H1 (cell line): ENCODE results near the gene DDX5. TPM values are rescaled to one million over a fixed set of nuclear protein-coding genes. Genes with fewer than 3 reads are reported as not detected.

Source experiments
- CTCF ChIA-PET: fragments of 300-600 bp; sonication (Branson Sonifier 250); formaldehyde crosslinking; loops from one replicate; lab custom pipeline; 2021; ENCODE audit not compliant: partially characterized antibody; lab: Charles Lee
- POLR2A ChIA-PET: fragments of 300-600 bp; sonication (Branson Sonifier 250); formaldehyde crosslinking; loops from one replicate; lab custom pipeline; 2021; ENCODE audit warnings: inconsistent platforms; ENCODE audit not compliant: partially characterized antibody; lab: Charles Lee
- DNase-seq, 2 experiments: peaks; one replicate each; pipeline versions ENCODE4 v3.0.0 to v3.0.0-alpha.2; 2010 to 2022; ENCODE audit warnings: low spot score in 2 of 2, low read depth in 1 of 2, mixed read lengths in 1 of 2
- FAIRE-seq: peaks from 2 replicates; lab custom pipeline; 2011; peaks lifted over from hg19 to GRCh38; lab: Jason Lieb, UNC
- H2AFZ ChIP-seq: 2 replicates; pipeline ENCODE4 v1.8.1; 2012; ENCODE audit warnings: low read length, inconsistent platforms
- H2AK5ac ChIP-seq: 2 replicates; pipeline ENCODE4 v1.6.1; 2013; ENCODE audit warnings: low read depth, low read length
- H2BK120ac ChIP-seq: replicated peaks from 2 replicates; pipeline ENCODE3; 2013; ENCODE audit warnings: low read depth, low read length, inconsistent platforms
- H2BK12ac ChIP-seq: 2 replicates; pipeline ENCODE4 v1.6.1; 2013; ENCODE audit warnings: low read depth, low read length
- H2BK15ac ChIP-seq: 2 replicates; pipeline ENCODE4 v1.6.1; 2013; ENCODE audit warnings: low read length
- H2BK20ac ChIP-seq: 2 replicates; pipeline ENCODE4 v1.6.1; 2013; ENCODE audit warnings: low read length
- H2BK5ac ChIP-seq: 2 replicates; pipeline ENCODE4 v1.6.1; 2013; ENCODE audit warnings: low read depth, low read length
- H3K14ac ChIP-seq: 2 replicates; pipeline ENCODE4 v1.6.1; 2013; ENCODE audit warnings: inconsistent platforms; ENCODE audit not compliant: insufficient read length
- H3K18ac ChIP-seq: 2 replicates; pipeline ENCODE4 v1.6.1; 2013; ENCODE audit warnings: low read length; ENCODE audit errors: extremely low read depth
- H3K23ac ChIP-seq: 2 replicates; pipeline ENCODE4 v1.6.1; 2013; ENCODE audit warnings: inconsistent platforms; ENCODE audit not compliant: insufficient read length
- H3K23me2 ChIP-seq: 2 replicates; pipeline ENCODE4 v1.6.1; 2013; ENCODE audit warnings: low read depth, low read length
- H3K27ac ChIP-seq: 2 replicates; pipeline ENCODE4 v1.6.1; 2011; ENCODE audit warnings: low read depth, low read length, inconsistent platforms
- H3K27me3 ChIP-seq, 4 experiments: replicated peaks in 1 of 4; 1 replicate in 1 of 4; 2 replicates in 3 of 4; pipeline versions ENCODE4 v1.6.1 to v1.8.1; 2011 to 2013; ENCODE audit warnings: low read length in 3 of 4, mild to moderate bottlenecking in 3 of 4, inconsistent platforms in 2 of 4, mixed read lengths in 2 of 4, moderate library complexity in 1 of 4; ENCODE audit not compliant: control insufficient read depth in 3 of 4, insufficient read depth in 3 of 4; ENCODE audit errors: extremely low read depth in 1 of 4
- H3K36me3 ChIP-seq, 4 experiments: 2 replicates each; pipeline versions ENCODE4 v1.6.1 to v1.8.1; 2011 to 2013; ENCODE audit warnings: mild to moderate bottlenecking in 4 of 4, low read length in 3 of 4, moderate library complexity in 2 of 4, control low read depth in 1 of 4, inconsistent platforms in 1 of 4; ENCODE audit not compliant: insufficient read depth in 4 of 4, control insufficient read depth in 2 of 4
- H3K4ac ChIP-seq: replicated peaks from 2 replicates; pipeline ENCODE3; 2013; ENCODE audit warnings: low read length, low read depth, mixed read lengths, inconsistent platforms; ENCODE audit not compliant: insufficient read length
- H3K4me1 ChIP-seq, 4 experiments: replicated peaks in 1 of 4; 1 replicate in 1 of 4; 2 replicates in 3 of 4; pipeline versions ENCODE4 v1.6.1 to v1.8.1; 2011 to 2013; ENCODE audit warnings: low read length in 3 of 4, inconsistent platforms in 2 of 4, mixed read lengths in 1 of 4; ENCODE audit not compliant: insufficient read depth in 4 of 4, control insufficient read depth in 3 of 4
- H3K4me2 ChIP-seq, 2 experiments: 2 replicates each; pipeline versions ENCODE4 v1.6.1 to v1.8.1; 2011 to 2013; ENCODE audit warnings: low read depth in 2 of 2, low read length in 2 of 2, control low read depth in 1 of 2, inconsistent platforms in 1 of 2, mild to moderate bottlenecking in 1 of 2; ENCODE audit not compliant: insufficient read depth in 1 of 2
- H3K4me3 ChIP-seq, 4 experiments: fragments of 200-600, 300-600 bp in 1 of 4; sonication (generic), shearing (Covaris generic), sonication (Bioruptor Twin) in 1 of 4; 2 replicates each; pipeline versions ENCODE4 v1.5.1 to v1.8.1; 2011 to 2016; ENCODE audit warnings: low read length in 4 of 4, low read depth in 3 of 4, control low read depth in 2 of 4, inconsistent platforms in 2 of 4, mild to moderate bottlenecking in 2 of 4, mixed read lengths in 1 of 4, moderate library complexity in 1 of 4; ENCODE audit not compliant: insufficient read depth in 2 of 4; ENCODE audit errors: extremely low read depth in 1 of 4
- H3K56ac ChIP-seq: replicated peaks from 2 replicates; pipeline ENCODE3; 2013; ENCODE audit warnings: low read depth, mild to moderate bottlenecking, mixed read lengths, low read length, inconsistent platforms; ENCODE audit not compliant: insufficient read length
- H3K79me1 ChIP-seq: 2 replicates; pipeline ENCODE4 v1.6.1; 2013; ENCODE audit warnings: low read depth, low read length, control low read depth
- H3K79me2 ChIP-seq, 2 experiments: 2 replicates each; pipeline versions ENCODE4 v1.6.1 to v1.8.1; 2012 to 2013; ENCODE audit warnings: low read length in 2 of 2, mild to moderate bottlenecking in 2 of 2, inconsistent platforms in 1 of 2; ENCODE audit not compliant: insufficient read depth in 2 of 2, control insufficient read depth in 1 of 2
- H3K9ac ChIP-seq, 4 experiments: replicated peaks in 1 of 4; 1 replicate in 1 of 4; 2 replicates in 3 of 4; pipeline versions ENCODE4 v1.6.1 to v1.8.1; 2011 to 2013; ENCODE audit warnings: low read depth in 3 of 4, low read length in 3 of 4, control low read depth in 2 of 4, mild to moderate bottlenecking in 2 of 4, moderate library complexity in 2 of 4, inconsistent platforms in 1 of 4; ENCODE audit errors: extremely low read depth in 1 of 4
- H3K9me3 ChIP-seq, 2 experiments: 2 replicates each; pipeline versions ENCODE4 v1.6.1 to v1.8.1; 2012 to 2013; ENCODE audit warnings: mild to moderate bottlenecking in 2 of 2, moderate library complexity in 2 of 2, control low read depth in 1 of 2, inconsistent platforms in 1 of 2, low read depth in 1 of 2, low read length in 1 of 2, mixed read lengths in 1 of 2; ENCODE audit not compliant: insufficient read depth in 2 of 2
- H4K20me1 ChIP-seq, 2 experiments: replicated peaks in 1 of 2; 2 replicates each; pipeline versions ENCODE3 to v1.8.1; 2011 to 2013; ENCODE audit warnings: inconsistent platforms in 2 of 2, low read length in 2 of 2, mild to moderate bottlenecking in 1 of 2; ENCODE audit not compliant: insufficient read depth in 2 of 2, control insufficient read depth in 1 of 2
- H4K5ac ChIP-seq: 2 replicates; pipeline ENCODE4 v1.6.1; 2013; ENCODE audit warnings: low read length, low read depth, mixed read lengths, inconsistent platforms; ENCODE audit not compliant: insufficient read length
- H4K8ac ChIP-seq: 2 replicates; pipeline ENCODE4 v1.8.0; 2013; ENCODE audit warnings: mild to moderate bottlenecking, moderate library complexity, low read length, inconsistent platforms; ENCODE audit not compliant: insufficient read depth; ENCODE audit errors: extremely low read depth
- H4K91ac ChIP-seq: replicated peaks from 2 replicates; pipeline ENCODE3; 2013; ENCODE audit warnings: low read length, mixed read lengths, inconsistent platforms; ENCODE audit not compliant: insufficient read length
- BACH1 ChIP-seq: IDR thresholded peaks from 2 replicates; pipeline ENCODE4 v1.6.1; 2012; ENCODE audit warnings: low read length, improper control_type of control experiment
- CBX5 ChIP-seq: fragments of 300-800, 300-1000 bp; sonication (generic); IDR thresholded peaks from 2 replicates; pipeline ENCODE4 v1.7.1; 2016; ENCODE audit warnings: antibody characterized with exemption, low read length, low read depth
- GABPA ChIP-seq: IDR thresholded peaks from 2 replicates; pipeline ENCODE4 v1.6.1; 2011; ENCODE audit warnings: mild to moderate bottlenecking, low read length, moderate library complexity, borderline replicate concordance; ENCODE audit not compliant: insufficient read depth
- HDAC6 ChIP-seq: IDR thresholded peaks from one replicate; pipeline ENCODE4 v1.7.1; 2012; ENCODE audit warnings: low read depth, mild to moderate bottlenecking, inconsistent platforms, low read length, moderate library complexity
- JUND ChIP-seq: IDR thresholded peaks from 2 replicates; pipeline ENCODE4 v1.6.1; 2011; ENCODE audit warnings: mild to moderate bottlenecking, improper control_type of control experiment, low read length
- KDM1A ChIP-seq: fragments of 200-600, 300-600 bp; sonication (generic); IDR thresholded peaks from 2 replicates; pipeline ENCODE4 v1.7.1; 2016; ENCODE audit warnings: mild to moderate bottlenecking, low read length, borderline replicate concordance
- TCF12 ChIP-seq: IDR thresholded peaks from 2 replicates; pipeline ENCODE4 v1.6.1; 2011; ENCODE audit warnings: low read depth, mild to moderate bottlenecking, low read length
- TEAD4 ChIP-seq: IDR thresholded peaks from 2 replicates; pipeline ENCODE4 v1.6.1; 2012; ENCODE audit warnings: low read depth, low read length, inconsistent platforms, mixed read lengths
- WGBS, 2 experiments: shearing (Covaris generic) in 1 of 2; methylation state at CpG; one replicate each; pipeline versions ENCODE4 v1.1.6 to v1.1.7; 2013 to 2015; ENCODE audit warnings: low lambda C conversion rate in 2 of 2, mixed read lengths in 2 of 2, inconsistent platforms in 1 of 2, low coverage in 1 of 2, missing lambda C conversion rate in 1 of 2; ENCODE audit not compliant: insufficient replicate concordance in 2 of 2, insufficient coverage in 1 of 2, insufficient read length in 1 of 2; ENCODE audit errors: extremely low coverage in 1 of 2, missing lambda C conversion rate in 1 of 2; 5-methylcytosine and 5-hydroxymethylcytosine counted together
- polyA plus RNA-seq, 7 experiments: library from polyadenylated mRNA; depleted of rRNA in 3 of 7; stranded (reverse) in 5 of 7; unstranded in 2 of 7; fragments of >200 nt in 5 of 7; fragments of 200-250 nt in 2 of 7; gene quantifications; 1 replicate in 5 of 7; 2 replicates in 1 of 7; 4 replicates in 1 of 7; pipeline versions ENCODE4 v1.2.1 to v1.2.3, GENCODE V29; 2011 to 2013; ENCODE audit warnings: missing spikeins in 2 of 7, mixed read lengths in 2 of 7
- total RNA-seq: library from RNA; stranded (reverse); fragmentation: NEBNext Ultra II Directional; extraction: Animal tissue kit (Norgen Biotek cat#: 25700); gene quantifications from 2 replicates; pipeline ENCODE4 v1.2.1, GENCODE V29; 2021
- TF ChIP-seq, protein P1 (sequence below), 3 experiments: IDR thresholded peaks; 1 replicate in 2 of 3; 2 replicates in 1 of 3; pipeline versions ENCODE4 v1.5.1 to v1.6.1; 2011; ENCODE audit warnings: low read length in 3 of 3, mild to moderate bottlenecking in 3 of 3, inconsistent platforms in 2 of 3, low read depth in 1 of 3, moderate library complexity in 1 of 3; ENCODE audit not compliant: insufficient read depth in 1 of 3; ENCODE audit errors: control extremely low read depth in 1 of 3
- TF ChIP-seq, protein P2 (sequence below): IDR thresholded peaks from 2 replicates; pipeline ENCODE4 v1.6.1; 2012; ENCODE audit warnings: inconsistent platforms

Gene DDX5
- total and polyA plus RNA-seq, 2 of the 8 experiments (the other 6 are each of a cell fraction or from before 2014, with no cell fraction given) = 572 to 591 TPM

GRCh38 chr17:64460955-64461354 lies 45.1 kb downstream of the DDX5 start:
- no peaks in the 10 kb centered on the region for H3K4me1 ChIP-seq
- H3K23ac ChIP-seq = no peak overlapping the region
- no peak overlapping the region for H2AFZ ChIP-seq
- CTCF ChIA-PET = interaction anchor here (0.6 to 1.3 kb wide), 2 partner anchors 41 to 183 kb away, joined by 3 read pairs; no protein-coding TSS in a partner anchor
- no peak overlapping the region for H3K18ac ChIP-seq
- POLR2A ChIA-PET = no interaction called here
- H3K9ac ChIP-seq = no peak overlapping the region
- no peak for FAIRE-seq
- H3K79me2 ChIP-seq = no peaks in the 10 kb centered on the region
- no peak for DNase-seq
- H3K27ac ChIP-seq = no peak overlapping the region
- no peak overlapping the region for H4K8ac ChIP-seq
- H3K9me3 ChIP-seq = no peaks in the 10 kb centered on the region
- H4K5ac ChIP-seq = no peak overlapping the region
- H4K91ac ChIP-seq = no peak overlapping the region
- no peak overlapping the region for H3K14ac ChIP-seq
- H3K79me1 ChIP-seq = no peaks in the 10 kb centered on the region
- H3K23me2 ChIP-seq = no peaks in the 10 kb centered on the region
- H2BK20ac ChIP-seq = no peak overlapping the region
- no peak overlapping the region for H2BK5ac ChIP-seq
- H2BK12ac ChIP-seq = no peak overlapping the region
- no peak overlapping the region for H3K4ac ChIP-seq
- H2AK5ac ChIP-seq = no peak overlapping the region
- H3K4me2 ChIP-seq = no peak overlapping the region
- H3K4me3 ChIP-seq = no peak overlapping the region
- H3K36me3 ChIP-seq = no peaks in the 10 kb centered on the region
- H3K56ac ChIP-seq = no peak overlapping the region
- H2BK15ac ChIP-seq = no peak overlapping the region
- no peaks in the 10 kb centered on the region for H4K20me1 ChIP-seq
- no peaks in the 10 kb centered on the region; a peak in 1 of 7 replicates for H3K27me3 ChIP-seq
- 94 to 100% methylated on average over 1 to 8 of the region's 8 CpGs for WGBS, 2 experiments
- H2BK120ac ChIP-seq = no peak overlapping the region
- TF ChIP-seq KDM1A (no peak), CBX5 (no peak), JUND (no peak), TCF12 (no peak), HDAC6 (no peak), BACH1 (no peak), TEAD4 (no peak), GABPA (no peak)
- TF ChIP-seq, protein P1, sequence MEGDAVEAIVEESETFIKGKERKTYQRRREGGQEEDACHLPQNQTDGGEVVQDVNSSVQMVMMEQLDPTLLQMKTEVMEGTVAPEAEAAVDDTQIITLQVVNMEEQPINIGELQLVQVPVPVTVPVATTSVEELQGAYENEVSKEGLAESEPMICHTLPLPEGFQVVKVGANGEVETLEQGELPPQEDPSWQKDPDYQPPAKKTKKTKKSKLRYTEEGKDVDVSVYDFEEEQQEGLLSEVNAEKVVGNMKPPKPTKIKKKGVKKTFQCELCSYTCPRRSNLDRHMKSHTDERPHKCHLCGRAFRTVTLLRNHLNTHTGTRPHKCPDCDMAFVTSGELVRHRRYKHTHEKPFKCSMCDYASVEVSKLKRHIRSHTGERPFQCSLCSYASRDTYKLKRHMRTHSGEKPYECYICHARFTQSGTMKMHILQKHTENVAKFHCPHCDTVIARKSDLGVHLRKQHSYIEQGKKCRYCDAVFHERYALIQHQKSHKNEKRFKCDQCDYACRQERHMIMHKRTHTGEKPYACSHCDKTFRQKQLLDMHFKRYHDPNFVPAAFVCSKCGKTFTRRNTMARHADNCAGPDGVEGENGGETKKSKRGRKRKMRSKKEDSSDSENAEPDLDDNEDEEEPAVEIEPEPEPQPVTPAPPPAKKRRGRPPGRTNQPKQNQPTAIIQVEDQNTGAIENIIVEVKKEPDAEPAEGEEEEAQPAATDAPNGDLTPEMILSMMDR (IDR thresholded peaks at IDR 0.05; ENCODE audit: control extremely low read depth in 1 of 3, insufficient read depth in 1 of 3, low read depth in 1 of 3, low read length in 3 of 3) = no peak
- TF ChIP-seq, protein P2, sequence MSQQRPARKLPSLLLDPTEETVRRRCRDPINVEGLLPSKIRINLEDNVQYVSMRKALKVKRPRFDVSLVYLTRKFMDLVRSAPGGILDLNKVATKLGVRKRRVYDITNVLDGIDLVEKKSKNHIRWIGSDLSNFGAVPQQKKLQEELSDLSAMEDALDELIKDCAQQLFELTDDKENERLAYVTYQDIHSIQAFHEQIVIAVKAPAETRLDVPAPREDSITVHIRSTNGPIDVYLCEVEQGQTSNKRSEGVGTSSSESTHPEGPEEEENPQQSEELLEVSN = no peak
